ENCODE measurements around the gene INPP5A. TPM values are rescaled to one million over a fixed set of nuclear protein-coding genes. Genes with fewer than 3 reads are reported as not detected.

INPP5A gene
- total RNA-seq, 2 experiments from 2014 or later = 7.4 to 7.5 TPM

DNA sequence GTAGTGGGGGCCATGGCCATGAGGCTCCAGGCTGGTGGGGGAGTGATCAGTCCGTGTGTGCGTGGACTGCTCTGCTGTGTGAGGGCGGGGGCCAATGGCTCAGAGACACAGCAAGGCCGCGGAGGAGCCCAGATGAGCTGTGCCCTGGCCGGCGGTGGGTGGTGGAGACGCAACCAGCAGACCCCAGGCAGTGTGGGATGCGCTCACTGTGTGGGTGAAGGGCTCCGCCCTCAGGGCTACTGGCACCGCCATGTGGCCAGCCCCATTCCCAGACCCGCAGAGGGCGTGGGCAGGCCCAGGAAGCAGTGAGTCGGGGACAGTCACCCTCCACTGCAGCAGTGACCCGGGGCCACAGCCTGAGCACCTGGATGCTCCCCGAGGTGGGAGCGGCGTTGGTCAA, 239.2 kb downstream of the INPP5A start:
- Mint-ChIP-seq H3K4me1 (ENCODE audit: low read depth) (no peaks in the 10 kb centered on the region), H3K9me3 (no peaks in the 10 kb centered on the region), H3K4me3 (no peak overlapping the region), H3K27me3 (no peaks in the 10 kb centered on the region), H3K27ac (no peak overlapping the region), H3K36me3 (peaks cover 24% of the 10 kb centered on the region)
- DNase-seq = no peak
- ChIA-PET POLR2A (no interaction called here), CTCF (no interaction called here)
- intact Hi-C loops (cut with micrococcal nuclease) = no loop called here

DNA sequence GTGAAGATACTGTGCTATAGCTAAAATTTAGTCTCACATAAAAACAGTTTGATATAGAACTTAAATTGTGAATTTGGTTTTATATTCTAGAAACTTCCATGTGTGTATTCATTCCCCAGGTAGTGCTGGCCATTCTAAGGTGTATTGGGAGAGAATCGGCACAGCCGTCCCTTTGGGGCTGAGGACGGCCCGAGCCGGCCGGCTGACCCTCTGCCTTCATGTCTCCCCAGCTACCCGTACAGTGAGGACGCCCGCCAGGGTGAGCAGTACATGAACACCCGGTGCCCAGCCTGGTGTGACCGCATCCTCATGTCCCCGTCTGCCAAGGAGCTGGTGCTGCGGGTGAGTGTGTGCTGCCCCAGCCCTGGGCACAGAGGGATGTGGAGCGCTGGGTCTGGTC, 239.9 kb downstream of the INPP5A start:
- ChIA-PET CTCF (no interaction called here), POLR2A (no interaction called here)
- H3K9me3 Mint-ChIP-seq = no peaks in the 10 kb centered on the region
- no peak overlapping the region for H3K27ac Mint-ChIP-seq
- no peak for DNase-seq
- no peaks in the 10 kb centered on the region for H3K4me1 Mint-ChIP-seq (ENCODE audit: low read depth)
- H3K27me3 Mint-ChIP-seq = no peaks in the 10 kb centered on the region
- intact Hi-C loops (cut with micrococcal nuclease) = no loop called here
- H3K36me3 Mint-ChIP-seq = peaks cover 26% of the 10 kb centered on the region
- no peak overlapping the region for H3K4me3 Mint-ChIP-seq

DNA sequence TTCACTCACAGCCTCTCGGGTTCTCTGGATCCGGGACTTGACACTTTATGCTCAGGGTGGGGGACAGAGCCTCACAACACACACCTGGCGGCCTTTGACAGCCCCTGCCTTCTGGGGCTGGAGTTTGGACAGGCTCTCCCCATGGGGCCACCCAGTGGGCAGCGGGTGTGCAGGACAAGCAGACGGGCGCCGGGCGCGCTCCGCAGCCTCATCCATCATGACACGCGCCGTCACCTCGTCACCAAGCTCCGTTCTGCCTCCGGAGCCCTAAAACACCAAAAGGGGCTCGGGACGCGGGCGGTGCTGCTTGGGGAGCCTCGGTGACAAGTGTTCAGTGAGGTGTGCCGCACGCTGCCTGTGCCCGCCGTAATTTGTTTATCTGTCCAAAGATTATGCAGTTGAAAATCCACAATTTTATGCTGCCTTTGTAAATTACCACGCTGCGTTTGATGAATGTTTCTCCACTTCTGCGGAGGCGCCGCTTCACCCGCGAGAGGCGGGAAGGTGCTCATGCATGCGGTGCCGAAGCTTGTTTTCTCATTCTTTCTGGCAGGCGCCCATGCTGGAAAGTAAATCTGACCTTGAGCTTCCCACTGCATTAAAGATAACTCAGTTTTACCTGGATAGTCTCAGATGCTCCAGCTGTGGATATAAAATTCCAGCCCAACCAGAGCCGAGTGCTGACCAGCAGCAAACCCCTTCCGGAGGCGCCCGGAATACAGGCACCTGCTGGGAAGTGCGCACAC, 242.1 kb downstream of the INPP5A start:
- Mint-ChIP-seq H3K4me1 (ENCODE audit: low read depth) (no peaks in the 10 kb centered on the region), H3K36me3 (peaks cover 34% of the 10 kb centered on the region), H3K27me3 (peaks cover 9% of the 10 kb centered on the region), H3K4me3 (no peak overlapping the region), H3K27ac (no peak overlapping the region), H3K9me3 (no peaks in the 10 kb centered on the region)
- no peak for DNase-seq
- intact Hi-C loops (cut with micrococcal nuclease) = no loop called here
- ChIA-PET CTCF (no interaction called here), POLR2A (no interaction called here)

- no peak for DNase-seq
- H3K36me3 Mint-ChIP-seq = peaks cover 34% of the 10 kb centered on the region
- no peak overlapping the region for H3K27ac Mint-ChIP-seq
- CTCF ChIA-PET = no interaction called here
- no peak overlapping the region for H3K4me3 Mint-ChIP-seq
- H3K9me3 Mint-ChIP-seq = no peaks in the 10 kb centered on the region
- peaks cover 12% of the 10 kb centered on the region for H3K27me3 Mint-ChIP-seq
- POLR2A ChIA-PET = no interaction called here
- H3K4me1 Mint-ChIP-seq (ENCODE audit: low read depth) = no peaks in the 10 kb centered on the region
- intact Hi-C loops (cut with micrococcal nuclease) = no loop called here
Observed at GRCh38 chr10:132780356-132780755, 242.8 kb downstream of the INPP5A start.

DNA sequence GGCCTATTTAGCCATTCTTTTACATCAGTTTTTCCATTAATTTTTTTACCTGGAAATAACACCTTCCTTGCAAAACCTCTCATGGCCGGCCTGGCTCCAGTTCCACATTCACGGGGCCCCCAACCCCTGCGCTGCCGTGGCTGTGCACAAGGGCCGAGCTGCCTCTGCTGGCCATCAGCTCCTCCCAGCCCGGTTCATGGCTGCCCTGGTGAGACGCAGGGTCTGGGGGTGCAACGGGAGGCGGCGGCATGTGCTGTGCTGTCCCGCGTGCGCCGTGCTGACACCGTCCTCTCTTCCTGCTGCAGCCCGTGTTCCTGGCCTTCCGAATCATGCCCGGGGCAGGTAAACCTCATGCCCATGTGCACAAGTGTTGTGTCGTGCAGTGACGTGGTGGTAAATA, 244.0 kb downstream of the INPP5A start:
- H3K4me3 Mint-ChIP-seq = no peak overlapping the region
- no peaks in the 10 kb centered on the region for H3K9me3 Mint-ChIP-seq
- no peak for DNase-seq
- intact Hi-C loops (cut with micrococcal nuclease) = no loop called here
- peaks cover 34% of the 10 kb centered on the region for H3K36me3 Mint-ChIP-seq
- no peaks in the 10 kb centered on the region for H3K4me1 Mint-ChIP-seq (ENCODE audit: low read depth)
- ChIA-PET CTCF (no interaction called here), POLR2A (no interaction called here)
- no peak overlapping the region for H3K27ac Mint-ChIP-seq
- H3K27me3 Mint-ChIP-seq = peaks cover 12% of the 10 kb centered on the region

- CTCF ChIA-PET = interaction anchor here (0.7 to 1.2 kb wide), 2 partner anchors 127 to 129 kb away, joined by 4 read pairs; no protein-coding TSS in a partner anchor
Observed at GRCh38 chr10:132783165-132783939, 245.8 kb downstream of the INPP5A start.

GRCh38 chr10:132783940-132784865, 246.6 kb downstream of the INPP5A start:
- Mint-ChIP-seq H3K27me3 (peaks cover 15% of the 10 kb centered on the region), H3K9me3 (no peaks in the 10 kb centered on the region), H3K36me3 (peaks cover 26% of the 10 kb centered on the region), H3K27ac (no peak overlapping the region), H3K4me1 (ENCODE audit: low read depth) (no peaks in the 10 kb centered on the region), H3K4me3 (no peak overlapping the region)
- CTCF ChIA-PET = interaction anchor here (0.7 kb wide), 1 partner anchor 128 kb away, joined by 4 read pairs; no protein-coding TSS in a partner anchor
- intact Hi-C loops (cut with micrococcal nuclease) = no loop called here
- POLR2A ChIA-PET = no interaction called here
- DNase-seq = no peak

More at GRCh38 chr10:132783165-132783939, 245.8 kb downstream of the INPP5A start:
- Mint-ChIP-seq H3K27me3 (peaks cover 12% of the 10 kb centered on the region), H3K4me1 (ENCODE audit: low read depth) (no peaks in the 10 kb centered on the region), H3K9me3 (no peaks in the 10 kb centered on the region), H3K27ac (no peak overlapping the region), H3K36me3 (peaks cover 30% of the 10 kb centered on the region), H3K4me3 (no peak overlapping the region)
- intact Hi-C loops (cut with micrococcal nuclease) = no loop called here
- DNase-seq = no peak
- POLR2A ChIA-PET = no interaction called here

DNA sequence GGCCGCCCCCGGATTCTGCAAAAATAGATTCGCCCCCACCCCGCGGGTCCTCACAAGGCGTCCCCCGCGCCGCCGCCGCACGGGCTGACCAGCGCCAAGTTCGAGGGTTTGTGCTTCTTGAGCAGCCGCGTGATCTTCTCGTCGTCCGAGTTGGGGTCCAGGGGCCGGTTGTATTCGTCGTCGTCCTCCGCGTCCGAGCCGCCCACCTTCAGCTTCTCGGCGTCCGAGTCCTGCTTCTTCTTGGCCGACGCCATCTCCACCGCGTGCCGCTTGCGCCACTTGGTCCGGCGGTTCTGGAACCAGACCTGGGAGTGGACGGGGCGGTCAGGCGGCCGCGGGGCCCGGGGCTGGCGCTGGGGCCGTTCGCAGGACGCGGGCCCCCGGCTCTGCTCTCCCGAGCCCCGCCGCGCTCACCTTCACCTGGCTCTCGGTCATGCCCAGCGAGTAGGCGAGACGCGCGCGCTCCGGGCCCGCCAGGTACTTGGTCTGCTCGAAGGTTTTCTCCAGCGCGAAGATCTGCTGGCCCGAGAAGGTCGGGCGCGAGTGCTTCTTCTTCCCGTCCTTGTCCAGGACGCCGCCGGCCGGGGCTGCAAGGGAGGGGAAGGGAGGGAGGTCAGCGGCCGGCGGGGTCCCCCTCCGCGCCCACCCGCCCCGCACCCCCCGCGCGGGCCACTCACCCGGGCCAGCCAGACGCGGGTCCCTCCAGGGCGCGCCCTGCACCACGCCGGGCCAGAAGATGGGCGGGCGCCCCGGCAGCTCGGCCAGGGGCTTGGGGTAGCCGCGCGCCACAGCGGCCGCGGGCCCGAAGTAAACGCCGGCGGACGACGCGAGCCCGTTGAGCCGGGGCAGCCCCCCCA, 247.5 kb downstream of the INPP5A start:
- Mint-ChIP-seq H3K4me1 (ENCODE audit: low read depth) (no peaks in the 10 kb centered on the region), H3K36me3 (peaks cover 23% of the 10 kb centered on the region), H3K27ac (no peak overlapping the region), H3K27me3 (peaks cover 15% of the 10 kb centered on the region), H3K4me3 (no peak overlapping the region), H3K9me3 (no peaks in the 10 kb centered on the region)
- POLR2A ChIA-PET = no interaction called here
- CTCF ChIA-PET = interaction anchor here (1.0 kb wide), 1 partner anchor 131 kb away, joined by 4 read pairs; no protein-coding TSS in a partner anchor
- DNase-seq = no peak
- intact Hi-C loops (cut with micrococcal nuclease) = loop anchor here (5.0 kb wide), 1 partner anchor 133 kb away; no protein-coding TSS in a partner anchor

- H3K27me3 Mint-ChIP-seq = peaks cover 17% of the 10 kb centered on the region
- no peak within 1 kb of the TSS for H3K4me3 Mint-ChIP-seq
- CTCF ChIA-PET = interaction anchor here (1.0 kb wide), 1 partner anchor 131 kb away, joined by 4 read pairs; no protein-coding TSS in a partner anchor
- DNase-seq = no peak
- H3K9me3 Mint-ChIP-seq = no peaks in the 10 kb centered on the region
- no peaks in the 10 kb centered on the region for H3K4me1 Mint-ChIP-seq (ENCODE audit: low read depth)
- H3K36me3 Mint-ChIP-seq = peaks cover 17% of the 10 kb centered on the region
- POLR2A ChIA-PET = no interaction called here
- H3K27ac Mint-ChIP-seq = no peak within 1 kb of the TSS
- intact Hi-C loops (cut with micrococcal nuclease) = loop anchor here (5.0 kb wide), 1 partner anchor 134 kb away; no protein-coding TSS in a partner anchor
Observed at GRCh38 chr10:132785723-132786475, 248.3 kb downstream of the INPP5A start, which contains the start of gene NKX6-2. Gene NKX6-2, minus strand, starts transcription at chr10:132786147. Its CDS starts 199 bp downstream, at chr10:132785948.

GRCh38 chr10:132786476-132786883, 248.9 kb downstream of the INPP5A start:
- DNase-seq = no peak
- peaks cover 15% of the 10 kb centered on the region for H3K36me3 Mint-ChIP-seq
- H3K27me3 Mint-ChIP-seq = peaks cover 18% of the 10 kb centered on the region
- no peaks in the 10 kb centered on the region for H3K4me1 Mint-ChIP-seq (ENCODE audit: low read depth)
- ChIA-PET CTCF (no interaction called here), POLR2A (no interaction called here)
- intact Hi-C loops (cut with micrococcal nuclease) = loop anchor here (5.0 kb wide), 1 partner anchor 134 kb away; no protein-coding TSS in a partner anchor
- no peaks in the 10 kb centered on the region for H3K9me3 Mint-ChIP-seq
- H3K4me3 Mint-ChIP-seq = no peak overlapping the region
- no peak overlapping the region for H3K27ac Mint-ChIP-seq
